IgD-negative memory B cell (primary cell): ENCODE results near the gene DNAH3. TPM values are rescaled to one million over a fixed set of nuclear protein-coding genes. Genes with fewer than 3 reads are reported as not detected.
"Not testable (repeated sequence)": the region's sequence is repeated elsewhere in the genome, so short reads cannot be mapped to it uniquely, and the experiment has no call there.

Experiments
- H3K27ac Mint-ChIP-seq, 3 donors: one replicate each; pipeline ENCODE4 v1.8.0; 2020 to 2022; ENCODE audit warnings: mild to moderate bottlenecking in 3 of 3, mixed read lengths in 3 of 3, moderate library complexity in 1 of 3
- H3K27me3 Mint-ChIP-seq: one replicate; pipeline ENCODE4 v1.8.0; 2021; ENCODE audit warnings: mixed read lengths
- H3K36me3 Mint-ChIP-seq: one replicate; pipeline ENCODE4 v1.8.0; 2020; ENCODE audit warnings: mild to moderate bottlenecking, mixed read lengths
- H3K4me1 Mint-ChIP-seq, 3 donors: one replicate each; pipeline ENCODE4 v1.8.0; 2020 to 2022; ENCODE audit warnings: mixed read lengths in 3 of 3, mild to moderate bottlenecking in 1 of 3
- H3K4me3 Mint-ChIP-seq, 4 donors: one replicate each; pipeline ENCODE4 v1.8.0; 2020 to 2022; ENCODE audit warnings: mild to moderate bottlenecking in 4 of 4, mixed read lengths in 4 of 4, moderate library complexity in 3 of 4
- H3K9me3 Mint-ChIP-seq, 3 donors: one replicate each; pipeline ENCODE4 v1.8.0; 2020 to 2021; ENCODE audit warnings: mixed read lengths in 3 of 3, mild to moderate bottlenecking in 1 of 3
- polyA plus RNA-seq: library from polyadenylated mRNA; unstranded; fragments of 300-500 nt; fragmentation: Illumina TruSeq; gene quantifications from one replicate; pipeline ENCODE4 v1.2.3, GENCODE V29; 2021

The DNAH3 gene
- polyA plus RNA-seq, 1 donor from 2014 or later: not detected

DNA sequence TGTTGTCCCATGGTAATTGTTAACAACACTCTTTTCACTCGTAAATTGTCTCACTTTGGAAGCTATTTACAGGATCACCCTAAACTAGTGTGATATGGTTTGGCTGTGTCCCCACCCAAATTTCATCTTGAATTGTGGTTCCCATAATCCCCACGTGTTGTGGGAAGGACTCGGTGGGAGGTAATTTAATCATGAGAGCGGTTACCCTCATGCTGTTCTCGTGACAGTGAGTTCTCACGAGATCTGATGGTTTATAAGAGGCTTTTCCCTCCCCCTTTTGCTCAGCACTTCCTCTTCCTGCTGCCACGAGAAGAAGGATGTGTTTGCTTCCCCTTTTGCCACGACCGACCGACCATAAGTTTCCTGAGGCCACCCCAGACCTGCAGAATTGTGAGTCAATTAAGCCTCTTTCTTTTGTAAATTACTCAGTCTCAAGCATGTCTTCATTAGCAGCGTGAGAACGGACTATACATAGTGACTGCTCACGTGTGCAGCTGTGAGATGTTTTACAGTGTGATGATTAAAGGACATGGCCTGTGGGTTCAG lies 34.4 kb downstream of the DNAH3 start:
- H3K27me3 Mint-ChIP-seq: peaks cover 1% of the 10 kb centered on the region
- peaks cover 12% of the 10 kb centered on the region for H3K36me3 Mint-ChIP-seq
- peak overlapping the region in 2 of 3 donors; percentile 82 to 94 for H3K27ac Mint-ChIP-seq
- peak overlapping the region; percentile 33 to 94 (median 82) for H3K4me3 Mint-ChIP-seq
- H3K4me1 Mint-ChIP-seq: peaks cover 9 to 18% (median 11%) of the 10 kb centered on the region in 3 donors
- peaks cover 2 to 7% (median 6%) of the 10 kb centered on the region in 3 donors for H3K9me3 Mint-ChIP-seq

DNA sequence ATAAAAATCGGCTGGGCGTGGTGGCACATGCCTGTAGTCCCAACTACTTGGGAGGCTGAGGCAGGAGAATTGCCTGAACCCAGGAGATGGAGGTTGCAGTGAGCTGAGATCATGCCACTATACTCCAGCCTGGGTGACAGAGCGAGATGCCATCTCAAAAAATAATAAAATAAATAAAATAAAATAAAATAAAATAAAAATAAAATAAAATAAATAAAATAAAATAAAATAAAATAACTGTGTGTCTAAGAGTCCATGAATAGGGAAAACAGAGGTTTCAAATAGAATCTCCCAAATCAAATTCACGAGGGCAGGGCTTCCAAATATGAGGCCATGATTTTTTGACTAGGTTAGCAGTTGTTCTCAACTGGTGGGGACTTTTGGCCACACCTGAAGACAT lies 35.1 kb downstream of the DNAH3 start:
- H3K9me3 Mint-ChIP-seq, H3K27ac Mint-ChIP-seq, H3K27me3 Mint-ChIP-seq, H3K36me3 Mint-ChIP-seq: not testable (repeated sequence)
- Mint-ChIP-seq H3K4me1 (peaks cover 9 to 18% (median 11%) of the 10 kb centered on the region in 3 donors), H3K4me3 (peak overlapping the region in 1 of 4 donors; percentile 74)

DNA sequence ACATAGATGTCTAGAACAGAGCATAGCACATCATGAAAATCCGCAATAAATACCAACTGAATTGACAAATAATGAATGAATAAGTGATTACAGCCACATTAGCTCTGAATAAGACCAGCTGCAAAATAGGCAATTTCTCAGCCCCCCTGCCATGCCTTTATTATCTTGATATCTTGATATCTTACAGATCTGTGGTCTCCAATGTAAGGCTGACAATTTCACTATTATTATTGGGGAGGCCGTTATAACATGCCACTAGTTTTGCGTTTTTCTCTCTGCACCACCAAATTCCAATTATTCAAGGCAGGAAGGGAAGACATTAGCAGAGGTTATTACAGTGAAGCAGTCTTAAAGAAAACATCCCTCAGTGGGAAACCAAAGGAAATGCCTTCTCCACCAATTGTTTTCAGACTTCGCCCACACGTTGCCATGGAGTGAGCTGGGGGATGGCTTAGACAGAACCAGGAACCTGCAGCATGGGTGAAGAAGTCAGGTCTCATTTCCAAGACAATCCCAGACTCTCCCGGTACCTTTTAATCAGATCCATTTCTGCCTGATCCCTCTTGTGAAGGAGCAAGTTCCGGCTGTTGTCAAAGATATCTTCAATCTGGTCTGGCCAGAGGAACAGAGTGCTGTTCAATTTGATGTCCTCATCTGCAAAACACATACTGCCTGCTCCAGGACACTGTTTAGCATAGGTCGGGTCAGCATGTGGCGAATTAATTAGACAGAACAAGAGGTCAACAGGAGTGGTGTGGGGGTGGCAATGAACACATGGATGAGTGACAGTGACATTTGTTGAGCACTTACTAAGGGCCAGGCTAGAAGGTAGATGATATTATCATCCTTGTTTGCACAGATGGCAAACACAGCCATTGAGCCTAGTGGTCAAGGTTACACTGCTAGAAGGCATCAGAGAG lies 46.4 kb downstream of the DNAH3 start:
- peaks cover 5% of the 10 kb centered on the region for H3K27me3 Mint-ChIP-seq
- no peaks in the 10 kb centered on the region for H3K4me1 Mint-ChIP-seq
- H3K9me3 Mint-ChIP-seq: no peaks in the 10 kb centered on the region
- no peak overlapping the region for H3K4me3 Mint-ChIP-seq
- H3K36me3 Mint-ChIP-seq: no peaks in the 10 kb centered on the region
- no peak overlapping the region for H3K27ac Mint-ChIP-seq

DNA sequence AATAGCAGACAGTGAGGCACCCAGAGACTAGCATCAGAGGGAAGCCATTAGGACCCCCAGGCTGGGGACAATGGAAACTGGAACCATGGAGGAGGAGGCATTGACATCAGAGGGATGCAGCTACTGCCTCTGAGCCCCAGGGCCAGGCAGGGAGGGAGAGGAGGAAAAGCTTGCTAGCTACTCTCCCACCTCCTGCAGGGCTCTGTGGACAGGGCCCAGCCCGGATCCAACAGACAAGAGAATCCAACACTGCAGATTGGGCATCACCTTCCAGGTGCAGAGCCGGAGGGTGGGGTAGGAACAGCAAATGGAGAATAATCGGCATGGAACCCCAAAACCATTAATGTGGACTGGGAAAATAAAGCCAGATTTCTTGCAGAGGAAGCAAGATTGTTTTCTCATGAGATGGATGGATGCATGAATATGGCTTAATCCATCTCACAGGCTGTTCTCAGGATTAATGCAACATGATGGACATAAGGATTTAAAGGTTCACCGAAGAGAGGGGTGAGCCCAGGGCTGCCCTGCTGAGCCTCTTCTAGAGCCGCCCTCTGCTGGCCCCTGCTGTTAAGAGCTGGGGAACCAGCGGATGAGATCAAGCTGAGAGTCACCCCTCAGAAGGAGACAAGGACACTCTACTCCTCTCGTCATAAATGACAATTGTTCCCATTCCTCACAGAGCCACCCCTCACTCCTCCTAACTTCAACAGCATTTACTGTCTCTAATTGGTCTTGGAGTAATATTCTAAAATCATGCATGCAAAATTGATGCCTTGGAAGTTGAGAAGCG lies 48.8 kb downstream of the DNAH3 start:
- H3K27ac Mint-ChIP-seq: no peak overlapping the region
- no peaks in the 10 kb centered on the region for H3K9me3 Mint-ChIP-seq
- no peaks in the 10 kb centered on the region for H3K36me3 Mint-ChIP-seq
- no peaks in the 10 kb centered on the region for H3K4me1 Mint-ChIP-seq
- peaks cover 3% of the 10 kb centered on the region for H3K27me3 Mint-ChIP-seq
- no peak overlapping the region for H3K4me3 Mint-ChIP-seq

DNA sequence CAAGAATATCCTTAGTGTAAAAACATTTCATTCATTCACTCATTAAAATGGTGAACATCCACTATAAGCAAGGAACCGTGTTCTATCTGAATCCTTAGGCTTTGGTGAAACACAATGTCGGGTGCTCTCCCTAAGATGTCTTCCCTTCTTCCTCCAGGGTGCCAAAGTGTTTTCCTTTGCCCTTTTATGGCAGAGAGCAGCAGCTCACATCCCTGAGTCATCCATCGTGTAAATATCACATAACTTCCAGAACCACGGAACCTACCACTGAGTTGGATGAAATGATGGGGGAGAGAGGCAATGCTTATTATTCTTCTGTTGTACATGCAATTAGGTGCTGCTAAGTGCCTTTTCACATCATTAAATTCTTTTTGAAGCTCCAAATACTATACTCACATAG lies 50.2 kb downstream of the DNAH3 start:
- Mint-ChIP-seq H3K27ac (no peak overlapping the region), H3K4me3 (no peak overlapping the region), H3K36me3 (no peaks in the 10 kb centered on the region), H3K9me3 (no peaks in the 10 kb centered on the region), H3K27me3 (peaks cover 8% of the 10 kb centered on the region), H3K4me1 (no peaks in the 10 kb centered on the region)

DNA sequence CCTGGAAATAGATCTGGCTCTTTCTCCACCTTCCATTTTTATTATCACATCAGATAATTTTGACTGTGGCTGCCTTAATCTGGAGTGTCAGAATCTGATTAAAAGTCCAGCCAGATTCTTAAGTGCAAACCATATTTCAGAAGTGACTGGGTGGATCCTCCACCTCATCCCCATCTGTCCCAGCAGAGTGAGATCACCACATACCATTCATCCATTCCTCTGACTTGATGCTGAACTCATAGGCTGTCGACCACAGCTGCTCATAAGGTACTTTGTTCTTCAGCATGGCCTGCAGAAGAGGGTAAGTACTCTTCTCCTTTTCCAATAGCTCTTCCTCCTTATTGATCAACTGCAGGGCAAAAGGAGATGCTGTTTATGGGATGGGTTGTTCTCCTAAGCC lies 53.5 kb downstream of the DNAH3 start:
- Mint-ChIP-seq H3K9me3 (peaks cover 3 to 6% (median 4%) of the 10 kb centered on the region in 3 donors), H3K4me1 (no peaks in the 10 kb centered on the region), H3K27me3 (peaks cover 7% of the 10 kb centered on the region), H3K27ac (no peak overlapping the region), H3K36me3 (no peaks in the 10 kb centered on the region), H3K4me3 (no peak overlapping the region)

DNA sequence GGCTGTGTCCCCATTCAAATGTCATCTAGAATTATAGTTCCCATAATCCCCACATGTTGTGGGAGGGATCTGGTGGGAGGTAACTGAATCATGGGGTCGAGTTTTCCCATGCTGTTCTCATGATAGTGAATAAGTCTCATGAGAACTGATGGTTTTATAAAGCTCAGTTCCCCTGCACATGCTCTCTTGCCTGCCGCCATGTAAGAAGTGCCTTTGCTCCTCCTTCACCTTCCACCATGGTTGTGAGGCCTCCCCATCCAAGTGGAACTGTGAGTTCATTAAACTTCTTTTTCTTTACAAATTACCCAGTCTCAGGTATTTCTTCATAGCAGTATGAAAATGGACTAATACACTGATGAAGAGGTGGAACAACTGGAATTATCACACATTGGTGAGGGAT lies 55.9 kb downstream of the DNAH3 start:
- not testable (repeated sequence) for H3K27me3 Mint-ChIP-seq, H3K4me1 Mint-ChIP-seq, H3K36me3 Mint-ChIP-seq, H3K4me3 Mint-ChIP-seq, H3K27ac Mint-ChIP-seq, H3K9me3 Mint-ChIP-seq

DNA sequence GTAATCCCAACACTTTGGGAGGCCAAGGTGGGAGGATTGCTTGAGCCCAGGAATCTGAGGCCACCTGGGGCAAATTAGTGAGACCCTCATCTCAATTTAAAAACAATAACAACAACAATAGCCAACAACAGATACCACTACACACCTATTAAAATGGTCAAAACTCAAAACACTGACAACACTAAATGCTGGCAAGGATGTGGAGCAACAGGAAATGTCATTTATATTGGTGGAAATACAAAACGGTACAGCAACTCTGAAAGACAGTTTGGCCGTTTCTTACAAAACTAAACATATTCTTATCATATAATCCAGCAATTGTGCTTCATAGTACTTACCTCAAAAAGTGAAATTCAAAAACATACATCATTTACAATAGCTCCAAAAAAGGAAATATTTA lies 57.7 kb downstream of the DNAH3 start:
- H3K27me3 Mint-ChIP-seq: peaks cover 9% of the 10 kb centered on the region
- peaks cover 4% of the 10 kb centered on the region for H3K36me3 Mint-ChIP-seq
- no peak overlapping the region for H3K4me3 Mint-ChIP-seq
- no peak overlapping the region for H3K27ac Mint-ChIP-seq
- no peaks in the 10 kb centered on the region for H3K4me1 Mint-ChIP-seq
- H3K9me3 Mint-ChIP-seq: peaks cover 4 to 6% (median 5%) of the 10 kb centered on the region in 3 donors

DNA sequence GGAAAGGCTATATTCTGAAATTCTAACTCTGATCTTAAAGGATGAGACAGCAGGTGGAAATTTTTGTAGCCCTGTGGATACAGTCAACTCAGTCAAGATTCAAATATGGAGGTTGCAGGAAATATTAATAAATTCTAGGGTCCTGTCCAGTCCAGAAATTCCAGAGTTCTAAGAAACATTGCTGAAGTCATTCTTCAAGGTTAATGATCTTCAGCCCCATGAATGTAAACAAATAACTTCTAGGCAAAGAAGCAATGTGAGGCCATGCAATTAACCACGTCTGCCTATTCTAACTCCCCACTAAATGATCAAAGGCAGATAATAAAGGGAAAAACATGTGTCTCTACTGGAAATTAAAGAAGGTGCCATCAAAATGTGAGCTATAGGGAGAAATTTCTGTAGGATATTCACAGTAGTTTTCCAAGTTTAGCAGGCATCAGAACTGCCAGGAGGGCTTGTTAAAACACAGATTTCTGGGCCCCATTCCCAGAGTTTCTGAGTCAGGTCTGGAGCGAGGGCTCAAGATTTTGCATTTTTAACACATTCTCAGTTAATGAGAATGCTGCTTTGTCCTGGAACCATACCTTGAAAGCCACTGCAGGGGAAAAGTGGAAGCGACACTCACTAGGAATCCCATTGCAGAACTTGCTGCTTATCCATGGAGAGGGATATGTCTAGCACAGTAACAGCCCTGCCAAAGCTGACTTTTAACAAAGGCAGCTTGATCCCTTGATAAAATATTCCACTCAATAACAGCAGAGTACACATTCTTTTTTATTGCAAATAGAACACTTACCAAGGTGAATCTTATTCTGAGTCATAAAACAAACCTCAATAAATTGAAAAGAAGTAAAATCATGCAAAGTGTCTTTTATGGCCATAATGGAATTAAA lies 61.8 kb downstream of the DNAH3 start:
- Mint-ChIP-seq H3K27me3 (peaks cover 4% of the 10 kb centered on the region), H3K27ac (no peak overlapping the region), H3K9me3 (peaks cover 0 to 4% (median 2%) of the 10 kb centered on the region in 3 donors)

DNA sequence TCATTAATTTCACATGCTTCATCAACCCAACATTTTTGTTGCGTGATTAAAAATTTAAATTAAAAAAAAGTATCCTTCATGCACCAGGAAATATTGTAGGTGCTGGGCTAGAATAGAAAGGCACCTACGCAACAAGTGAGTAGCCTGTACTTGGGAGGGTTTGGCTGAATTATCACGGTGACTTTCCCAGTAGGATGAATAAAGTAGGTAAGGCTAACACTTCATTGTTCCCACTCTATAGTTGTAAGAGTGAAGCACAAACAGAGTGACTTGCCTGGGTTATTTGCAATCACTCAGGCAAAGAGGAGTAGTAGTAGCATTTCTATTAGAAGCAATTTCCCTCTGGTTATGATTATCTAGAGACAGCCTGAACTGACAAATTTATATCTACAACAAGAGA lies 62.5 kb downstream of the DNAH3 start:
- no peaks in the 10 kb centered on the region for H3K4me1 Mint-ChIP-seq
- H3K4me3 Mint-ChIP-seq: no peak overlapping the region
- no peak overlapping the region for H3K27ac Mint-ChIP-seq
- H3K27me3 Mint-ChIP-seq: peaks cover 4% of the 10 kb centered on the region
- peaks cover 4% of the 10 kb centered on the region for H3K36me3 Mint-ChIP-seq
- H3K9me3 Mint-ChIP-seq: peaks cover 0 to 4% (median 2%) of the 10 kb centered on the region in 3 donors

More for the DNA sequence above, 61.8 kb downstream of the DNAH3 start:
- Mint-ChIP-seq H3K4me3 (no peak overlapping the region), H3K4me1 (no peaks in the 10 kb centered on the region), H3K36me3 (peaks cover 4% of the 10 kb centered on the region)

DNA sequence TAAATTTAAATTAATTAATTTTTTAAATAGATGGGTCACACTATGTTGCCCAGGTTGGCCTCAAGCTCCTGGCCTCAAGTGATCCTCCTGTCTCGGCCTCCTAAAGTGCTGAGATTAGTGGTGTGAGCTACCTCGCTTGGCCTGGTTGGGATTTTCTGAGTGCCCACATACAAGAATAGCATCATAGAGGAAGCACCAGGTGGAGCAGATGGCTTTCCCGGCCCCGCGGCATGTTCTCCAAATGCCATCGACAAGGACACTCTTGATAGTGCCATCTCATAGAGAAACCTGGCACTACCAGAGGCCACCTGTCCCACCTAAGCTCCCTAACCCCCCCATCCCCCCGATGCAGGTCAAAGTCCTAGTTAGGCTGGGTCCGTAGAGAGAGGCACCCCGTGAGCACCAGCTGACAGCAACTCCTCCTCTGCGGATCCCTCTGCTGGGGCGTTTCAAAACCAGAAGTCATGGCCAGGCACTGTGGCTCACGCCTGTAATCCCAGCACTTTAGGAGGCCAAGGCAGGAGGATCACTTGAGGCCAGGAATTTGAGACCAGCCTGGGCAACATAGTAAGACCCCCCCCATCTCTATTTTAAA lies 65.9 kb downstream of the DNAH3 start:
- H3K27ac Mint-ChIP-seq: no peak overlapping the region
- H3K4me3 Mint-ChIP-seq: no peak overlapping the region
- H3K9me3 Mint-ChIP-seq: no peaks in the 10 kb centered on the region
- H3K36me3 Mint-ChIP-seq: peaks cover under 1% of the 10 kb centered on the region
- no peaks in the 10 kb centered on the region for H3K4me1 Mint-ChIP-seq
- H3K27me3 Mint-ChIP-seq: peaks cover 2% of the 10 kb centered on the region

DNA sequence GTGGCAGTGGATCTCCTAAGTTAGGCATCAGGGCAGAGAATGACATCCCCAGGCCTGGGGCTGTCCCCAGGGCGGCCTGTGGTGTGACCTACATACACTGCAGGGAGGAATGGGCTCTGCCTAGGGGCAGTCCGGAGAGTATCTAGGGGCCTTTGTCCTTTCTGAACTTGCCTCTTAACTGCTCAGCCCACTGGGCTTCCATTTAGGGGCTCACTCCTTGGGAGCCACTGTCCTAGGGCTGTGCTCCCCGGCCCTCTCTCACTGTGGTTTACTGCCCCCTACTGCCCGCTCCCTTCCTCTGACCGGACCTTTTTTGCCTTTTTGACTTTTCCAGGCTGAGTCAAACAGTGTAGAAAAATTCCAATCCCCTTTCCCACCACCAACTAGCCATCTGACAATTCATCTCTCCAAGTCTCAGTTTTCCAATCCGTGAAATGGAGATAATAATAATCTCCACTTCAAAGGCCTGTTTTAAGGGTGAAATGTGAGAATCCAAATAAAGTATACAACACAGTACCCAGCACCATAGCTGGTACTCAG lies 66.8 kb downstream of the DNAH3 start:
- no peak overlapping the region for H3K4me3 Mint-ChIP-seq

DNA sequence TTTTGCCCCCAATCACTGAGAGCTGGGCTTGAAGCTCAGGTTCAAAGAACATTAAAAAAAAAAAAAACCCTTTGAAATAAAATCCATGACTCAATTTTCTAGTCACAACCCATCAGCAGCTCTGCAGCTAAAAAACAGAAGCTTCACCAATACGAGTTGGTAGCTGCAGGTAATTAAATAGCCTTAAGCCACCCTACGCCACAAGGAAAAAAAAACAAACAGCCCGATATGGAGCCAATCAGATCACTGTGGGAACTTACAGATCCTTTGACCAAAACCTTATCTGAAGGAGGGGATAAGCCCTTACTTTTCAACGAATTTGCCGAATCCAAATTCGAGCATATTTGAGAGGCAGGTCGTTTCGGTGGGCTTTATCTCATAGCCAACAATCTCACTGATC lies 69.3 kb downstream of the DNAH3 start:
- H3K4me1 Mint-ChIP-seq: no peaks in the 10 kb centered on the region
- H3K9me3 Mint-ChIP-seq: no peaks in the 10 kb centered on the region
- H3K36me3 Mint-ChIP-seq: no peaks in the 10 kb centered on the region
- H3K4me3 Mint-ChIP-seq: no peak overlapping the region
- H3K27ac Mint-ChIP-seq: peak overlapping the region in 1 of 3 donors; percentile 50
- H3K27me3 Mint-ChIP-seq: no peaks in the 10 kb centered on the region

More for the DNA sequence above, 66.8 kb downstream of the DNAH3 start:
- Mint-ChIP-seq H3K27ac (peak overlapping the region in 1 of 3 donors; percentile 57), H3K27me3 (peaks cover 2% of the 10 kb centered on the region), H3K4me1 (no peaks in the 10 kb centered on the region), H3K36me3 (no peaks in the 10 kb centered on the region), H3K9me3 (no peaks in the 10 kb centered on the region)

DNA sequence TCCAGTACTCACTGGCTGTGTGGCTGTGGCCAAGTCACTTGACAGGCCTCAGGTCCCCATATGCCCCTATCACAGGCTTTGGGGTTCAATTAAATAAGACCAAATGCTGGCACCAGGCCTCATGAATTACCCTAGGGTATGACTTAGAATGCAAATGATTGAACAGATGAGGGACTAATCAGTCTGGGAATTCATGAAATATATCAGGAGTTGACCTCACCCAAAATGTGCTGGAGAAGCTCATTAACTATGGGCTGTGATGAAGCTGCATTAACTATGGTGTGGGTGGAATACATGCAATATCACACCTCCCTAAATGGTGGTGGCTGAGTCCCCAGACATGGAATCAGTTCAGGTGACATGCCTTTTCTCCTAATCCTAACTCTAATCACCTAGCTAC lies 72.1 kb downstream of the DNAH3 start:
- H3K36me3 Mint-ChIP-seq: no peaks in the 10 kb centered on the region
- no peaks in the 10 kb centered on the region for H3K4me1 Mint-ChIP-seq
- H3K9me3 Mint-ChIP-seq: no peaks in the 10 kb centered on the region
- no peak overlapping the region for H3K27ac Mint-ChIP-seq
- no peaks in the 10 kb centered on the region for H3K27me3 Mint-ChIP-seq
- no peak overlapping the region for H3K4me3 Mint-ChIP-seq
